NOMO-1 treated with dmso at 0.1 percent for 144 hours (cell line): ENCODE measurements around the gene FSD2.
A peak's percentile ranks its signal among the peaks of the same experiment; 100 is the strongest.
"Not testable (repeated sequence)": the region's sequence is repeated elsewhere in the genome, so short reads cannot be mapped to it uniquely, and the experiment has no call there.

ENCODE experiments used
- DNase-seq: peaks from one replicate; lab custom pipeline; 2025; ENCODE audit not compliant: unreplicated experiment; lab: John Stamatoyannopoulos, UW

Gene FSD2

DNA sequence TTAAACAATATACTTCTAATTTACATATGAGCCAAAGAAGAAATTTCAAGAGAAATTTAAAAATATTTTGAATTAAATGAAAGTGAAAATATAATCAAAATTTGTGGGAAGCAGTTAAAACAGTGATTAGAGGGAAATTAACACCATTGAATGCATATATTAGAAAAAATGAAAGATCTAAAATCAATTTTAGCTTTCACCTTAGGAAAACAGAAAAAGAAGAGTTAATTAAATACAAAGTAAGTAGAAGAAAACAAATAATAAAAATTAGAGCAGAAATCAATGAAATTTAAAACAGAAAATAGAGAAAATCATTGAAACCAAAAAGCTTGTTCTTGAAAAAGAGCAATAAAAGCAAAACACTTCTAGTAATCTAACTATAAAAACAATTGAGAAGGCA is 57.6 kb downstream of the FSD2 start:
- DNase-seq = no peak

GRCh38 chr15:82743810-82744209 is 62.1 kb downstream of the FSD2 start:
- DNase-seq = no peak

- no peak for DNase-seq
Measured at GRCh38 chr15:82742134-82742533, 63.7 kb downstream of the FSD2 start.

DNA sequence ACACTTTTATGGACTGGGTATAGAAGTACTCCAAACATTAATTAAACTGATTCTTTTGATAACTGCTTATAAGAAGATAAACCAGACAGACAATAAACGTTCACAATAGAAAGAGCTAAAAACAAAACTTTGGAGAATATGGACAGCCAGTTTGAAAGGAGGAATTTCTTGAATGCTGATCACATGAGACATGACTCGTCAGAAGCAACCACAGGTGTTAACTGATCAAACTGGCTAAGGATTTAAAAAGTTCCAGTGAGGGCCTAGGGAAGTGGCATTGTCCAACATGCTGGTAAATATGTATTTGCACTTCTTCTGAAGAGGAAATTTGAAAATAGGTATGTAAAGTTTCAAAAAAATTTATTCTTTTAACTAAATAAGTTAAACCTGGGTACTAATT is 66.8 kb downstream of the FSD2 start:
- DNase-seq = no peak

GRCh38 chr15:82737975-82738374 is 67.9 kb downstream of the FSD2 start:
- DNase-seq = no peak

- DNase-seq = no peak
Measured at GRCh38 chr15:82731527-82731926, 74.3 kb downstream of the FSD2 start.

- DNase-seq = no peak
Measured at GRCh38 chr15:82730022-82730530, 75.8 kb downstream of the FSD2 start.

DNA sequence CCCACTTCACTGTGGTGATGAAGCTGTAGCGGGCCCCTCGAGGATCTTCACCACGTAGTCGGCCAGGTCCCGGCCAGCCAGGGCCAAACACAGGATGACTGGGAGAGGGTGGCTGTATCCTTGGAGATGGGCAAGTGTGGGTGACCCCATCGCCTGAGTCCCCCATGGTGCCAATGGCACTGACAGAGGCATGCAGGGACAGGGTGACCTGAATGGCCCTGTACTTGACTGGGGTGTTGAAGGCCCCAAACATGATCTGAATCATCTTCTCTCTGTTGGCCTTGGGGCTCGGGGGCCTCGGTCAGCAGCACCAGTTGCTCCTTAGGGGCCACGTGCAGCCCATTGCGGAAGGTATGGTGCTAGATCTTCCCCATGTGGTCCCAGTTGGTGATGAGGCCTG is 79.1 kb downstream of the FSD2 start:
- no peak for DNase-seq

GRCh38 chr15:82715003-82715402 is 90.9 kb downstream of the FSD2 start:
- no peak for DNase-seq

DNA sequence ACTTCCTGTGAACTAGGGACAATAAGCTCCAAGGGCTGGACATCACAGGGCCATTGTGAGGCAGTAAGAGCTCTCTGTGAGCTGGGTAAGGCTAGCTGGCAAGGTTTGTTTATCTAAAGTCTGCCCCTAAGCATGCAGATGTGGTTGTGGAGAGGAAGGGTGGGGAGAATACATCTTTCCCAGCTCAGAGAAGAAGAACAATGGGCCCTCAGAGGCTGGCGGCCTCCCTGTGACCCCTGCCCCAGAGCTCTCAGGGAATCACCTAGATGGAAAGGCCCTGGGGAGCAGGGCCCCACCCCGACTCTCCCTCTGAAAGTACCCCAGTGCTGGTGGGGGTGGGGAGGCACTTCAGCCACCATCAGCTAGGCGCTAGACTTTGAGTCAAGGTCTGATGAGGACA is 91.9 kb downstream of the FSD2 start:
- DNase-seq = no peak

GRCh38 chr15:82712036-82712435 is 93.8 kb downstream of the FSD2 start:
- DNase-seq = no peak

DNA sequence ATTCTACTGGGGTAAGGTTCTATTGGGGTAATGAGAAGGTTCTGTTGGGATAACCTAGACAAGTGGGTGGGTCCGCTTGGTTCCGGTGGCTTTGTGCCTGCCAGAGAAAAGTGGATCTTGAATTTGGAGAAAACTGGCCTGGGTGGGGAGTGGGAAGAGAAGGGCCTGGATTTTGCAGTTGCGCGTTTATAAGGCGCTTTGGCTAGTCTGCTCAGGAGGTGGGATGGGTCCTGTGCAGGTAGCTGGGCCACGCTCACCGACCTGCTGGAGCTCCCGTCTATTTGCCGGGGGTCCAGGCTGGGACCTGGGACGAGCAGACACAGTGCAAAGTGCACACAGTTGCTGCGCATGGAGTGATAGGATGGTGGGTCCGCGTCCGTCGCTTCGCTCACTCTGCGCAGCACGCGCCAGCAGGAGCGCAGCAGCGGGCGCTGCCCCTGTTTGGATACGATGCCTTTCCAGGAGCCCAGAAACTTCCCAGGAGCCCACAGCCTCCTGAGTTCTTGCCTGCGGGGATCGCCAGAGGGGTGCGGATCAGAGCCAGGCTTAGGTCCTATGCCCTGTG is 94.9 kb downstream of the FSD2 start:
- no peak for DNase-seq

DNA sequence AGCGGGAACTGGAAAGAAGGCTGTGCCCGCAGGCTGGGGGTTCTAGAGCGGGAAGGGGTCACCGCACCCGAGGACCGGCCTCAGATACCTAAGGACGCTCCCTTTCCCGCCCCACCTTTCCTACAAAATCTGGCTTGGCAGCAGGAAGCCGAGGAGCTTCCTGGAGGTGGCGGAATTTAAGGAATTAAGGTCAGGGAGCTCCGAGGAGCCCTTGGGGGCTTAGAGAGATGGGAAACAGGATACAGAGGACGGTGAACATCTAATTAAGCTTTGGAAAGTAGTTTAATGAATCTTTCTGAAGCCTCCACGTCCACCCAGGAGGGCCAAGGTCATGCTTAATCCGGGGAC is 95.7 kb downstream of the FSD2 start:
- no peak for DNase-seq

DNA sequence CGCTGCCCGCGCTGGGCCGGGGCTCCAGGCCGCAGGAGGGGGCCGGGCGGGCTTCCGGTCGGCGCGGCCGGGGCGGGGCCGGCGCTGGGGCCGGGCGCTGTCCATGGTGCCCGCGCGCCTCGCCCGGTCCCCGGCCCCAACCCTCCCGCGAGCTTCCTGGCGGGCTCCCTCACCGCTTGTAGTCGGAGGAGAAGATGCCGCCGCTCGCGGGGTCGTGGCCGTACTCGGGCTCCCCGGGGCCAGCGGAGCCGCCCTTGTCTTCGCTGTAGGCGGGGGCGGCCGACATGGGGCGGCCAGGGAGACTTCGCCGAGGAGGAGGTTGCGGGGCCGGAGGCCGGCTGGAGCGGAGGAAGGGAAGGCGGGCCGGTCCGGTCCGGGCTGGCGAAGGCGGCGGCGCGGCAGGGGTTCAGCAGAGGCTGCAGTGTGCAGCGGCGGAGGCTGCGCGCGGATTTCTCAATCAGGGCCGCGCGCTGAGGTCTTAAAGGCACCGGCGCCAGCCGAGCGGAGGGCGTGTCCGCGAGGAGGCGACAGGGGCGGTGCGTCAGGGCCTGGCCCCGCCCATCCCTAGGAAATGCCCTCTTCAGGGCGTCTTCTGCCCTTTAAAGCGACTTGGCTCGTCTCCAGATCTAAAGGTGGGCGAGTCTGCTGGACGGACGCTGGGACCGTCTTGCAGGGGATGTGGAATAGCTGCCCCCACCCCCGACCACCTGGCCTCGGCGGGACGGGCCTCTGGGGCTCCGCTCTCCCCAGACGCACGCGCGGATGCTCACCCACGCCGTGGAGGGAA is 96.3 kb downstream of the FSD2 start, which contains the start of gene AP3B2:
TSS of gene AP3B2 (minus strand) at position 455 of the 787 bp plus-strand sequence. CDS start at position 286, 169 bp downstream.
- DNase-seq = peak; percentile 86

DNA sequence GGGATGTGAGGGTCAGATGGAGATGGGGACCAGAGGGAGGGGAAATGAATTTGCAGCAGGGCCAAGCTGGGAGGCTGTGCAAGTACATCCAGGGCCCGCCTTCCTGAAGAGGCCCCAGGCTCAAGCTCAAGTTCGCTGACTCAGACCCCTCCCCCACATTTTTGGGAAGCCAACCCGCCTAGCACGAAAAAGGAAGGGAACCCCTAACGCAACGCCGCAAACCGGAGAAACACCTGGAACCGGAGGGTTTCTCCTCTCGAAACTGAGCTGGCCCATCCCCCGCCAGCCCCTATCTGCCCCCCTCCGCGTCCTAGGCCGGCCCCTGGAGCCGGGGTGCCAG is 96.8 kb downstream of the FSD2 start:
- DNase-seq = peak; percentile 52

- not testable (repeated sequence) for DNase-seq
Measured at GRCh38 chr15:82705856-82706255, 100.0 kb downstream of the FSD2 start.
